ENCODE measurements around the gene SLC22A15. TPM values are rescaled to one million over a fixed set of nuclear protein-coding genes. Genes with fewer than 3 reads are reported as not detected.

Gene SLC22A15
- total and polyA plus RNA-seq, 12 donors: 0.97 to 13.1 (median 7.7) TPM

GRCh38 chr1:116087628-116088027, 111.3 kb downstream of the SLC22A15 start:
- DNase-seq (no peak), ATAC-seq (no peak)
- intact Hi-C loops (cut with DNase I): no loop called here
- Histone ChIP-seq H3K4me3 (no peak overlapping the region), H3K9me3 (peaks cover 0 to 31% (median 18%) of the 10 kb centered on the region in 11 donors), H3K4me1 (no peaks in the 10 kb centered on the region), H3K27me3 (no peaks in the 10 kb centered on the region), H3K27ac (no peak overlapping the region), H3K36me3 (peaks cover 0 to 14% (median 0%) of the 10 kb centered on the region in 9 donors)
- TF ChIP-seq CTCF (IDR thresholded peaks at IDR 0.05): no peak

GRCh38 chr1:116089870-116090269, 113.6 kb downstream of the SLC22A15 start:
- peaks cover 0 to 39% (median 19%) of the 10 kb centered on the region in 11 donors for H3K9me3 ChIP-seq
- peaks cover 0 to 14% (median 0%) of the 10 kb centered on the region in 9 donors for H3K36me3 ChIP-seq
- H3K4me3 ChIP-seq: no peak overlapping the region
- no peaks in the 10 kb centered on the region for H3K4me1 ChIP-seq
- DNase-seq: no peak
- WGBS, 2 donors: 86 to 91% methylated on average over 1 of the region's 1 CpG
- no peak for TF ChIP-seq CTCF (IDR thresholded peaks at IDR 0.05)
- H3K27me3 ChIP-seq: no peaks in the 10 kb centered on the region
- H3K27ac ChIP-seq: no peak overlapping the region
- ATAC-seq: no peak
- intact Hi-C loops (cut with DNase I): no loop called here

- ATAC-seq (no peak), DNase-seq (no peak)
- Histone ChIP-seq H3K27me3 (no peaks in the 10 kb centered on the region), H3K36me3 (peaks cover 0 to 16% (median 0%) of the 10 kb centered on the region in 9 donors), H3K4me3 (no peak overlapping the region), H3K4me1 (no peaks in the 10 kb centered on the region), H3K9me3 (peaks cover 0 to 51% (median 28%) of the 10 kb centered on the region in 11 donors), H3K27ac (no peak overlapping the region)
- WGBS, 2 donors: 80 to 86% methylated on average over 1 of the region's 1 CpG
- intact Hi-C loops (cut with DNase I): no loop called here
- TF ChIP-seq CTCF (IDR thresholded peaks at IDR 0.05): no peak
Measured at GRCh38 chr1:116091083-116091482, 114.8 kb downstream of the SLC22A15 start.

- no peaks in the 10 kb centered on the region for H3K27me3 ChIP-seq
- no peak for ATAC-seq
- peaks cover 0 to 57% (median 28%) of the 10 kb centered on the region in 11 donors for H3K9me3 ChIP-seq
Measured at GRCh38 chr1:116092752-116093489, 116.6 kb downstream of the SLC22A15 start.

More at GRCh38 chr1:116092752-116093489, 116.6 kb downstream of the SLC22A15 start:
- WGBS, 2 donors: 57 to 59% methylated on average over 3 of the region's 3 CpGs
- Histone ChIP-seq H3K4me1 (peaks cover 0 to 3% (median 0%) of the 10 kb centered on the region in 9 donors), H3K27ac (no peak overlapping the region), H3K36me3 (peaks cover 0 to 22% (median 0%) of the 10 kb centered on the region in 9 donors), H3K4me3 (no peak overlapping the region)
- TF ChIP-seq CTCF (IDR thresholded peaks at IDR 0.05): no peak
- DNase-seq: no peak
- intact Hi-C loops (cut with DNase I): no loop called here
